AG20443 (cell line): ENCODE data around the gene GPR87.

Experiments used
- DNase-seq: peaks from one replicate; pipeline ENCODE4 v3.0.0; 2012; ENCODE audit warnings: low spot score, mixed read lengths

Gene GPR87, protein sequence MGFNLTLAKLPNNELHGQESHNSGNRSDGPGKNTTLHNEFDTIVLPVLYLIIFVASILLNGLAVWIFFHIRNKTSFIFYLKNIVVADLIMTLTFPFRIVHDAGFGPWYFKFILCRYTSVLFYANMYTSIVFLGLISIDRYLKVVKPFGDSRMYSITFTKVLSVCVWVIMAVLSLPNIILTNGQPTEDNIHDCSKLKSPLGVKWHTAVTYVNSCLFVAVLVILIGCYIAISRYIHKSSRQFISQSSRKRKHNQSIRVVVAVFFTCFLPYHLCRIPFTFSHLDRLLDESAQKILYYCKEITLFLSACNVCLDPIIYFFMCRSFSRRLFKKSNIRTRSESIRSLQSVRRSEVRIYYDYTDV

GRCh38 chr3:151316267-151316991 is at the start of gene GPR87:
TSS of gene GPR87 (minus strand) at chr3:151316820. CDS start at chr3:151300100, 16,720 bp downstream.
- DNase-seq, result no peak

- peak; percentile 19 for DNase-seq
Observed at GRCh38 chr3:151362751-151363174, 46.1 kb upstream of the GPR87 start.

GRCh38 chr3:151357463-151357850 is 40.8 kb upstream of the GPR87 start:
- DNase-seq, result no peak

DNA sequence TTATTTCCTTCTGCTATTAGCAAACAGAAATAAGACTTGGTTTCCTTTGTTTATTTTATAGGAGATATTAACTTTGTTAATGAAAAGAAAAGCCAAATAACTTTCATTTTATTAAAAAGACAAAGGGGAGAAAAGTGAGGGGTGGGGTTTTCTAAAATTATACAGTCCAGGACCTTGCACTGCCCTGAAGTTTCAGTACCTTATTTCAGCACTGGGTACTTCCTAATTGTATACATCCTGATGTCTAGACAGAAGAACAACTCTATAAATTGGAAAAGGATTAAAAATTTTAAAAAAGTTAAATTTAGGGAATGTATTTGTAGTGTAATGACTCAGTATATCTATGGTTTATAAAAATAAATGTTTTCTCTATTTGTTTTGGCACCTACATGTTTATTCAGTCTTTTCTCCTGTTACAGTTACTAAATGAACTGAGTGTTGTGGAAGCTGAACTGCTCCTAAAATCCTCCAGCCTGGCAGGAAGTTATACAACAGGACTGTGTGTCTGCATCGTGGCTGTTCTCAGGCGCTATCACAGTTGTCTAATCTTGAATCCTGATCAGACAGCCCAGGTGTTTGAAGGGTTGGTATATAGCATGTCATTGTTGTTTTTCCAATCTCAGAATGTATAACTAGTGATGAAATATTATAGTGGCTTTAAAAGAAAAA is 40.3 kb upstream of the GPR87 start:
- no peak for DNase-seq

DNA sequence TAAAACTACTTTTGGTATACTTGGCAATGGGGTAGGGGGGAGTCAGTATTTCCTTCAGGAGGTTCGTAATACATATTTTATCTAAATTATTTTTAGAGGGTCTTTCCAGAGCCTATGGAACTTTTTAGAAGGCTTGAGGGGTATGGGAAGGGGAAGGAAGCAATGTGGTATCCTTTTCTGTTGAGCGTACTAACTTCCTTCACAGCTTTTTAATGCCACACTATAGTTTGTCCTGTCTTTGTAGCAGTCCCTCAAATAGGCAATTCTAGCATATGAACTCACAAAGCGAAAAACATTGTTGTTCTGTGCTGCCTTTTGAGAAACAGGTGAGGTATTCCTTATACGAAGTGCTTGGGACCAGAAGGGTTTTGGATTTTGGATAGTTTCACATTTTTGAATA is 35.0 kb upstream of the GPR87 start:
- DNase-seq, result no peak

GRCh38 chr3:151351219-151351618 is 34.6 kb upstream of the GPR87 start:
- DNase-seq, result no peak

GRCh38 chr3:151350656-151351055 is 34.0 kb upstream of the GPR87 start:
- DNase-seq, result no peak

GRCh38 chr3:151347432-151347831 is 30.8 kb upstream of the GPR87 start:
- no peak for DNase-seq

DNA sequence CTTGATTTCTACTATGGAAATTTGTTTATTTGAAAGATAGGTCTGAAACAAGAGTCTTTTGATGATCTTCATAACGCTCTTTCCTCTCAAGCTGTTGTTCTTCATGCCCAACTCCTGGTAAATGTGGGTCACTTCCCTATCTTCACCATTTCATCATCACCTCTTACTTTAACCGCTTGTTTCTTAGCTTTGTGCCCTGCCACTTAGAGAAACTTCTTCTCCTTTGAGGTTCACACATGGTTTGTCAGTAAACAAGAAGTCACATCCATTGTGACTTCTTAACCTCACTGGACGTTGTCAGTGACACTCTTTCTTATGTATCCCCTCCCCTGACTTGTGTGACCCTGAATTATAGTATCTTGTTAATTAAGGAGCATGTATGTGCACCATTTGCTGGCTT is 29.7 kb upstream of the GPR87 start:
- no peak for DNase-seq

DNA sequence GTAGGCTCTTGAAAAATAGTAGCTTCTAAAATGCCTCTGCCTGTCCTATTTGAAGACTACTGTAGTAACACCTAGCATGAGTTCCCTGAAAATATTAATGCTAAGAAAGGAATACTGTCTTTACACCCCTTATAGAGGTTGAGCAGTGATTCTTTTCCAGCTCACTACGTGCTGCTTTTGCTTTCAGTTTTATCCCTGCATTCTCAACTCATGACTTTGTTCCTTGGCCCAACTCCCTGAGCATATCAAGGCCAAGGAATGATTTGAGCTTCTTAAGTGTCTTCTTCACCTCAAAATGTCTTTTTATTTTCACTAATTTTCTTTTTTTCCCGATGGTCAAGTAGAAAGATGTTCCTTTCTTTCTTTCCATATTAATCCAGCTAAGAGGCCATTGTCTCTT is 29.2 kb upstream of the GPR87 start:
- DNase-seq, result peak; percentile 65

DNA sequence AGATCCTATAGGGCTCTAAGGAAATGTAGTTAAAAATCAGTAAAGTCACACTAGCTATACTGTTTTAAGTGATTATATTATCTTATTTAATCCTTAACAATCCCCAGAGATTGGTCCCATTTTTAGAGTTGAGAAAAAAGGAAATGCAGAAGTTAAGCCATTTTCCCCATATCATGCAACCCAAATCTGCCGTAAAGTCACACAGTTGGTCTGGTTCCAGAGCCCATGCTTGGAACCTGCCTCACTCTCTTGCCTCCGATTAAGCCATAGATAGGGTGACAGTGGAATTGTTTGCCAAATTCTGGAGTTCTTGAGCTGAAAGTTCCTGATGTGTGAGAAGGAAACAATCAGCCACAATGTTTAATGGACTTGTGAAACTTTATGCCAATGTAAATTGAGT is 15.1 kb upstream of the GPR87 start:
- DNase-seq, result no peak

DNA sequence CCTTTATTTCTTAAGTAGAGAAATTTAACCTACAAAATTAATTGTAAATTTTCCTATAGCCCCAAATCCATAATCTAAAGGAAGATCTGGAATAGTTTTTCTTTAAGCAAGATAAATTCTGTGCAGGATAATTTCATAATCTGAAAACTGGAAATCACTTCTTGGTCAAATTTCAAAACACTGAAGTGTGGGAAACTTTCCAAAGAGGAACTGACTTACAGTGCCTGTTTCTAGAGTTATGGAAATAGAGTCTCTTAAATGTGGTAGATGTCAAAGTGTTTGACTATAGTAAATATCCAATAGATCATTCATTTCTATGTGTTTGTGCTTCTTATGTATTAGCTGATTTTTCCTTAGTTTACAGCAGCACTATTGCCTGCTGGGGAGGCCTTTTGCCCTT is 14.3 kb upstream of the GPR87 start:
- DNase-seq, result no peak

DNA sequence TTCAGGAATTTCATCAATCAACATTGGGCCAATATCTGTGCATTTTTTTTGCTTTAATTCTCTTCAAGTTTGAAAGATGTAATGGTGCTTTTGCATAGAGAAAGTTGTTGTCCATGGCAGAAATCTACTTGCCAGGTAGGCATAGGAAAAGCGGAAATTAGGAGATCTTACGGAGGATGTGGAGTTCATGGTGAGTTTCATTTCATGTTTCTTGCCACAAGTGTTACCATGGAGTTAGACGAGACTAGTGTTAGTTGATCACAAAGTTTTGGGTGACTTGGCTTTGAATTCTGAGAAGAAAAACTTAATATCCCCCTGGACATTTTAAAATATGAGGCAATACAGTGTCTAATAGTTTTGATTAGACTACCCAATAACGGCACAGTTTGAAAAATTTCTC is 13.8 kb upstream of the GPR87 start:
- DNase-seq, result no peak

- no peak for DNase-seq
Observed at GRCh38 chr3:151329363-151329762, 12.7 kb upstream of the GPR87 start, which contains the start of gene P2RY13. TSS of gene P2RY13 (minus strand) at chr3:151329549. CDS start at chr3:151329528, 21 bp downstream.

- peak; percentile 28 for DNase-seq
Observed at GRCh38 chr3:151328298-151328995, 11.8 kb upstream of the GPR87 start.

DNA sequence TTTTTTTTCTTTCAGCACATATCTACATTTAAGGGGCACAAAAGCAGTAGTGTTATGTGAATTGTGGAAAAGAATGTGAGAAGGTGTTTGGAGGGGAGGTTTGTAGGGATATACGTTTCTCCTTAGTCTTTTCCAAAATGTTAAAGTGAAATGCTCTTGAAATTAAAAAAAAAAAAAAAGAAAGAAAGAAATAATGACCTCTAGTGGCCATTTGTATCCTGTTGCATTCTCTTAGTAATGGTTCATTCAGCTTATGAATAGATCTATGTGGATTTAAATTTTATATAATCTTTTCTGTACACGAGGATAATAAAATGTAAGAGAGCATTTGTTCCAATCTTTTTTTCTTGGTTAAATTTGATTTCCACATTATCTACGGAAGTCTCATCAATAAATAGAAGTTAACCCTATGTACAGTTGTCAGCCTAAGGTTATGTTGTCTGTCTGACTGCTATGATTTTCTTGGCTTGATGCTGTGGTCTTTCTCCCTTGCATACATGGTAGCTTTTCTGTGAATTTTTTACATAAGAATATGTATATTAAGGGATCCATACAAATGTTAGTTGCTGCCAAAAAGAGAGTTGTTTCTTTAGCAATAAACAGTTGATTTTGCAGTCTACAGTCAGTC is 11.1 kb upstream of the GPR87 start:
- DNase-seq, result peak; percentile 37

DNA sequence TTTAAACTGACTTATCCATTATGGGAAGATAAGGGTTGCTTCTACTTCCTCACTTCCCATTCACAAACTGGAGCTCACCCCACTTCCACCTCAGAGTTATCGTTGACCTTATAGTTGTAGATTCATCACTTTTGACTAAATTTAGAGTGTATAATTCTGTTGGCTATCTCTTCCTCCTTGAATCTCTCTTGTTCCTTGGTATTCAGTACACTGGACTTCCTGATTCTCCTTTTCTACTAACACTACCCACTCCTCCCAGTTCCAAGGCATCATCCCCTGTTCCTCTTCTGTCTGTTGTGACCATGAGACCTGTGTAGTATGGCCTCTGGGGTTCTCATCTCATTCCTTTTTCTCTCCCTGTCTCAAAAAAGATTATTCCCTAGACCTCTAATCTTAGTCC is 5.9 kb upstream of the GPR87 start:
- DNase-seq, result no peak

GRCh38 chr3:151321526-151321925 is 4.9 kb upstream of the GPR87 start:
- DNase-seq, result no peak

DNA sequence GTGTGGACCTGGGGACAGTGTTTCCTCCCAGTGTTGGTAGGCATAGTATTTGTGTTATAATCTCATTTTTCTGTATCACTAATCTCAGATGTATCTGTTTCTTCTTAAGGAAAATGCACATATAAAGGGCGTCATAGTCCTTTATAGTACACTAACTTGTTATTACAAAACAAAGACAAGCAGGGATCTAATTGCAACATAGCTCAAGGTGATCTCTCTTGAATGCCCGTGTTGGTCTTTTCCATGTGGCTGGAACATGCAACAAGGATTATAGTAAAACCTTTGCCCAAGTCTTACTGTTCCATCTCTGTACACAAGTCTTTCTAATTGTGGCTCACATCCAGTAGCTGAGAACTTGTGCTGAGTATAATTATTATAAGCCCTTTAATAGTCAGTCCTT is 3.5 kb upstream of the GPR87 start:
- DNase-seq, result no peak

- peak; percentile 16 for DNase-seq
Observed at GRCh38 chr3:151319628-151320027, 3.0 kb upstream of the GPR87 start.

DNA sequence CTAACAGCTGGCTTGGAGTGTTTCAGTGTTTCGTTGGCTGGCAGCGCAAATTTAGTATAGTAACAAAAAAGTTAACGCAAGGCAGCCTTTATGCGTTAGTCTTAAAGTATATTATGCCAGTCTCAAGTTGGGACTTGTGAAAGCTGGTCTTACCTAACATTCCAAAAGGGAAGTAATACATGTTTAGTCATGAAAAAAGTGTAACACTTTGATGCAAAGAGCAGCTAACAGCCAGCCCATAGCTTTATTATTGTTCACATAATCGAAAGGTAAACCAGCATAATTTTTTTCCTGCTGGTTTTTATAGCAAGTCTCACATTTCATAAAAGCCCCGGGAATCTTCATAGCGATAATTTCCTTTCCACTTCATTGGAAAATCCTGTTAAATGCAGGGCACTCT is 2.4 kb upstream of the GPR87 start:
- no peak for DNase-seq

GRCh38 chr3:151318313-151318712 is 1.7 kb upstream of the GPR87 start:
- no peak for DNase-seq
